Measurements from ENCODE around the gene ADD2.

The ADD2 gene

DNA sequence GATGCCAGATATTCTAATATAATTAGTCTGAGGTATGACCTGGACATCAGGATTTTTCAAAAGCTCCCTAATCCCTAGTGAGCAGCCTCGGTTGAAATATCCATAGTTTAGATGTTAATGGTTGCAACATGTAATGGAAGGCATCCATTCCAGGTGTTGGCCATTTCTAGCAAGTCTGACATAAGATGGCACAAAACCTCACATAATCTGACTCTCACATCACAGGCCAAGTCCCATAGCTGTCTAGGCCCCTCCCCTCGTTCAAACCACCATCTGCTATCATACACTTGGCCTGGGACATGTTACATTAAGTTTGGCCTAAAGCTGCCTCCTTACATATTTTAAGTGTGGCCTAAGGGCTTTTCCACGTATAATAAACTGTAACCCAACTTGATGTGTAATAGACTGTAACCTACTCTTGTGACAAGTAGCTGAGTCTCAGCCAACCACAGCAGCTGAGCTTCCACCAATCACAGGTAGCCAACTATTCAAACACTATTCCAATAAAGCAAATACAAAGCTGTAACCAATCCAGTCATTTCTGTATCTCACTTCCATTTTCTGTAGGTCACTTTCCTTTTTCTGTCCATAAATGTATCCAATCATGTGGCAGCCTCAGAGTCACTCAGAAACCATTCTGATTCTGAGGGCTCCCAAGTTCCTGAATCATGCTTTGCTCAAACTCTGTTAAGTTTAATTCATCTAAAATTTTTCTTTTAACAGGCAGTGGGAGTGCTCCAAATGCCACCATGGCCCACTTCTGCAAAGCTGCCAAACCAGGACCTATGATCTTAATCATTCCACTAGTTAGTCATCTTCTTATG, 59.4 kb downstream of the ADD2 start:
- TF ChIP-seq, protein P1, sequence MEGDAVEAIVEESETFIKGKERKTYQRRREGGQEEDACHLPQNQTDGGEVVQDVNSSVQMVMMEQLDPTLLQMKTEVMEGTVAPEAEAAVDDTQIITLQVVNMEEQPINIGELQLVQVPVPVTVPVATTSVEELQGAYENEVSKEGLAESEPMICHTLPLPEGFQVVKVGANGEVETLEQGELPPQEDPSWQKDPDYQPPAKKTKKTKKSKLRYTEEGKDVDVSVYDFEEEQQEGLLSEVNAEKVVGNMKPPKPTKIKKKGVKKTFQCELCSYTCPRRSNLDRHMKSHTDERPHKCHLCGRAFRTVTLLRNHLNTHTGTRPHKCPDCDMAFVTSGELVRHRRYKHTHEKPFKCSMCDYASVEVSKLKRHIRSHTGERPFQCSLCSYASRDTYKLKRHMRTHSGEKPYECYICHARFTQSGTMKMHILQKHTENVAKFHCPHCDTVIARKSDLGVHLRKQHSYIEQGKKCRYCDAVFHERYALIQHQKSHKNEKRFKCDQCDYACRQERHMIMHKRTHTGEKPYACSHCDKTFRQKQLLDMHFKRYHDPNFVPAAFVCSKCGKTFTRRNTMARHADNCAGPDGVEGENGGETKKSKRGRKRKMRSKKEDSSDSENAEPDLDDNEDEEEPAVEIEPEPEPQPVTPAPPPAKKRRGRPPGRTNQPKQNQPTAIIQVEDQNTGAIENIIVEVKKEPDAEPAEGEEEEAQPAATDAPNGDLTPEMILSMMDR (IDR thresholded peaks at IDR 0.05): no peak
- TF ChIP-seq ZFX (IDR thresholded peaks at IDR 0.05; ENCODE audit: borderline replicate concordance): no peak
- H3K27ac ChIP-seq: no peak overlapping the region

- H3K27ac ChIP-seq: no peak overlapping the region
- TF ChIP-seq, protein P1 (IDR thresholded peaks at IDR 0.05): no peak
- no peak for TF ChIP-seq ZFX (IDR thresholded peaks at IDR 0.05; ENCODE audit: borderline replicate concordance)
Observed at GRCh38 chr2:70707706-70708105, 60.3 kb downstream of the ADD2 start.

GRCh38 chr2:70706026-70706795, 61.8 kb downstream of the ADD2 start:
- no peak for TF ChIP-seq ZFX (IDR thresholded peaks at IDR 0.05; ENCODE audit: borderline replicate concordance)
- TF ChIP-seq, protein P1 (IDR thresholded peaks at IDR 0.05): no peak
- no peak overlapping the region for H3K27ac ChIP-seq

DNA sequence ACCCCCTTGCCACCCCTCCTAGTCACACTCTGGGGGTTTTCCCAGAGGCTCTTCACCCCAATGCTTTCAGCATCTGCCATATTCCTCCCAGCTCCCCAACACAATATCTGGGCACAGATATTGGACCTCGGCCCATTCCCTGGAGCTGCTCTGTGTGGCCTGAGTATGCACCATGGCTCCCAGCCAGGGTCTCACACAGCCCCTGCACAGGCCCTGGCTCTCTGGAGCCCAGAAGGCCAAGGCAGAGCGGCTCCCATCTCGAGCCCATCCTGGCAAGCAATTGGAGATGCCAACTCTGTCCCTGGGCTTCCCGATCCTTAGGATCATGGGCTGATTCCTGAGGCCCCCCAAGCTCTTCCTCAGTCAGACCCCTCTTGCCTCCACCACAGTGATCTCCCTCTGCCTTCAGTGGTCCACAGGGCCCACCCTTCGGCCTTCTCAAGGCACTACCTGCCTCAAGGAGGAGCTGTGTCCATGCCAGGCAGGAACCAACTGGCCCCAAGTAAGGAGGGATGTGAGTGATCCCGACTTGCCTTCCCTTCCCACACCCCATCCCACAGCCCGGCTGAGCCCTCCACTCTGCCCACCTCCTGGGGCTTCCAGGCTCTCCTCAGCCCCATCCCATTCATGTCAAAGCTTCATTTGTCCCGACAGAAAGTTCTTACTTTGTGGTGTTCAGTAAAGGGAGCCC, 62.7 kb downstream of the ADD2 start:
- H3K27ac ChIP-seq: no peak overlapping the region
- no peak for TF ChIP-seq ZFX (IDR thresholded peaks at IDR 0.05; ENCODE audit: borderline replicate concordance)
- TF ChIP-seq, protein P1 (IDR thresholded peaks at IDR 0.05): no peak

DNA sequence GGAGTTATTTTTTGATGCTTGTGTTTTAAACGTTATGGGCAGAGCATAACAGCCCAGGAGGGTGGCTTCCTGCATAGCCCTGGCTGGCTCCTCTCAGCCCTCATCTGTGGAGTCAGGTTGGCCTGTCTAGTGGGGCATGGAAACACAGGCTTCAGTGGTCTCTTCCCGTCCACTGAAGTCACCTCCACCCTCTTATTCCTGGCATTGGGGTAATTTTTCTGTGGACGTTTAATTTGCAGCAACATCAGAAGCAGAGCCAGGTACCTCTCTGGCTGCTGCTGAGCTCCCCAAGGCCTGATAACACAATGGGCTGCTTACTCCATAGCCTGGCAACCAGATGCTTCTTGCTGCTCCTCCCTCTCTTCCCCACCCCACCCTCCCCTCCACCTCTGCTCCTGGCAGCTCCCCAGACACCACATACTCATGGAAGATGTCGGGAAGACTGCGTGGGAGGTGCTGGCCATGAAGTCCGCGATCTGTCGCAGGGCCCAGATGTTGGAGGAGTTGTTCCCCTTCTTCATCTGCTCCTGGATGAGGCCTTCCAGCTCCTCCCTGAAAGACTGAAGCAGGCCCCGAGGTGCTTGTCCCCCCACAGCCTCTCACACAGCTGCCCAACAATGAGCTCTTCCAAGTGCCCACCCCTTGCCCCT, 64.0 kb downstream of the ADD2 start:
- TF ChIP-seq ZFX (IDR thresholded peaks at IDR 0.05; ENCODE audit: borderline replicate concordance): no peak
- TF ChIP-seq, protein P1 (IDR thresholded peaks at IDR 0.05): no peak
- H3K27ac ChIP-seq: no peak overlapping the region

DNA sequence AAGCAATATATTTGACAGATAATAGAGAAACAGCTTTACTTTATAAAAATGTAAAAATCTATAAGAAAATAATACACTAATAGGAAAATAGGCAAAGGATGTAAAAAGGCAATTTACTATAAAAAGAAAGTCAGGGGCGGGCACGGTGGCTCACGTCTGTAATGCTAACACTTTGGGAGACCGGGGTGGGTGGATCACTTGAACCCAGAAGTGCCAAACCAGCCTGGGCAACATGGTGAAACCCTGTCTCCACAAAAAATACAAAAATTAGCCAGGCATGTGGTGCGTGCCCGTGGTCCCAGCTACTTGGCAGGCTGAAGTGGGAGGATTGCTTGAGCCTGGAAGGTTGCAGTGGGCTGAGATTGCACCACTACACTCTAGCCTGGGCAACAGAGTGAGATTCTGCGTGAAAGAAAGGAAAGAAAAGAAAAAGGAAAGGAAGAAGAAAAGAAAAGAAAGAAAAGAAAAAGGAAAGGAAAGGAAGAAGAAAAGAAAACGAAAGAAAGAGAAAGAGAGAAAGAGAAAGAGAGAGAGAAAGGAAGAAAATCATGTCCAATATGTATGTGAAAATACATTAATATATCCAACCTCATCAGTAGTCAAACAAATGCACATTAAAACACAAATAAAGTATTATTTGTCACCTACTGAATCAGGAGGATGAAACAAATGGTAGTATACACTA, 65.1 kb downstream of the ADD2 start:
- TF ChIP-seq, protein P1 (IDR thresholded peaks at IDR 0.05): no peak
- no peak for TF ChIP-seq ZFX (IDR thresholded peaks at IDR 0.05; ENCODE audit: borderline replicate concordance)
- no peak overlapping the region for H3K27ac ChIP-seq
